AG04449 (cell line): ENCODE data around the gene TSPAN1.

Source experiments
- CTCF ChIA-PET: fragments of 350-600 bp; formaldehyde crosslinking; extraction: SDS; loops from one replicate; lab custom pipeline; 2021; ENCODE audit warnings: antibody characterized with exemption; lab: Yijun Ruan, JAX
- POLR2A ChIA-PET: fragments of 400-600, 350-600 bp; formaldehyde crosslinking; extraction: SDS; loops from one replicate; lab custom pipeline; 2020; ENCODE audit warnings: antibody characterized with exemption, inconsistent platforms; lab: Yijun Ruan, JAX
- DNase-seq: peaks from one replicate; pipeline ENCODE4 v3.0.0-alpha.2; 2010; ENCODE audit warnings: low read depth, low spot score
- H3K4me3 ChIP-seq: 2 replicates; pipeline ENCODE4 v1.5.1; 2011; ENCODE audit warnings: low read depth, mild to moderate bottlenecking, control low read depth, low read length
- CTCF ChIP-seq: IDR thresholded peaks from one replicate; pipeline ENCODE4 v1.5.1; 2011; ENCODE audit warnings: mild to moderate bottlenecking, moderate library complexity, low read length, control low read depth, inconsistent platforms; ENCODE audit not compliant: insufficient read depth; ENCODE audit errors: missing control alignments

Gene TSPAN1

DNA sequence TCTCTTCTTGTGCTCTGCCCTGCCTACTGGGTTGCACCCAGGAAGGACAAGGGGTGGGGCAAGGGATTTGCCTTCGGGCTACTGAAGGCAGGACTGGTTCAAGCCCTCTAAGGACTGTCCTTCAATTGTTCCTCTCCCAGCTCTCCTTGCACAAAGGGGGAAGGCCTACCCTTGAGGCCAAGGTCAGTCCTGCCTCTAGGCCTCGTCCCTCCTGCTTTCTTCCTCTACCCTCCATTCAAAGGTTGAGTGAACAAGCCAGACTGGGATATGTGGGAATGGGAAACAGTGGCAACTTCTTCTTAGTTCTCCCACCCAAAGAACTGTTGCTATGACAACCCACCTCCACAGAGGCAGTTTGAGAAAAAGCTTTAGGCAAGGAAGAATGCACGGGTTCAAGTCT lies 30.9 kb downstream of the TSPAN1 start:
- H3K4me3 ChIP-seq = no peak overlapping the region
- DNase-seq = no peak
- ChIA-PET CTCF (interaction anchor here (1.5 to 11.3 kb wide), 2 partner anchors 18 to 170 kb away, joined by 4 to 102 read pairs; no protein-coding TSS in a partner anchor), POLR2A (interaction anchor here (0.6 kb wide), 1 partner anchor 14 kb away, joined by 3 read pairs; no protein-coding TSS in a partner anchor)
- TF ChIP-seq CTCF = no peak

- POLR2A ChIA-PET = interaction anchor here (0.6 kb wide), 1 partner anchor 13 kb away, joined by 3 read pairs; no protein-coding TSS in a partner anchor
Observed at GRCh38 chr1:46206399-46206798, 31.5 kb downstream of the TSPAN1 start.

GRCh38 chr1:46210561-46210960 lies 35.7 kb downstream of the TSPAN1 start:
- ChIA-PET CTCF (interaction anchor here (1.0 to 6.3 kb wide), 2 partner anchors 11 to 12 kb away, joined by 3 to 72 read pairs; no protein-coding TSS in a partner anchor), POLR2A (no interaction called here)

More at GRCh38 chr1:46206399-46206798, 31.5 kb downstream of the TSPAN1 start:
- DNase-seq = no peak
- H3K4me3 ChIP-seq = no peak overlapping the region
- CTCF ChIA-PET = interaction anchor here (1.0 to 11.3 kb wide), 3 partner anchors 17 to 170 kb away, joined by 3 to 102 read pairs (median 4); no protein-coding TSS in a partner anchor
- no peak for TF ChIP-seq CTCF

DNA sequence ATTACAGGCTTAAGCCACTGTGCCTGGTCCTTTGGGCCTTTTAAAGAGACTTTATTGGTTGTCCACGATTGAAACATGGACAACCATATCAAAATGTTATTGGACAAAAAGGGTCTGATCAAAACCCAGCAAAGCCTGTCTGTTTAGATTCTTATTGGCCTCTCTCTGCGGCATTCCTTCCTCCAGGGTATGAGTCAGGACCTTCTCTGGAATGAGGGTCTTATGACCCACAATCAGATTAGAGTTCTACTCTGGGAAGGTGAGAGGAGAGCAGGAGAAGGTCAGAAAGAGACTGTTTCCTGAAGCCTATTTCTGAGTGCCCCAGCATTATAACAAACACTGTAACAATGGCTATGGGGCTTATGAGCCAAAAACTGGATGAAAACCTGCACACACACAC lies 36.2 kb downstream of the TSPAN1 start:
- POLR2A ChIA-PET = no interaction called here
- H3K4me3 ChIP-seq = no peak overlapping the region
- no peak for TF ChIP-seq CTCF
- CTCF ChIA-PET = interaction anchor here (6.3 kb wide), 1 partner anchor 12 kb away, joined by 72 read pairs; no protein-coding TSS in a partner anchor
- DNase-seq = no peak

More at GRCh38 chr1:46210561-46210960, 35.7 kb downstream of the TSPAN1 start:
- no peak for TF ChIP-seq CTCF
- H3K4me3 ChIP-seq = no peak overlapping the region
- DNase-seq = no peak

- TF ChIP-seq CTCF = no peak
- ChIA-PET POLR2A (no interaction called here), CTCF (interaction anchor here (0.8 to 2.7 kb wide), 2 partner anchors 10 to 179 kb away, joined by 3 to 9 read pairs; no protein-coding TSS in a partner anchor)
- no peak overlapping the region for H3K4me3 ChIP-seq
- DNase-seq = no peak
Observed at GRCh38 chr1:46215504-46215903, 40.6 kb downstream of the TSPAN1 start.

DNA sequence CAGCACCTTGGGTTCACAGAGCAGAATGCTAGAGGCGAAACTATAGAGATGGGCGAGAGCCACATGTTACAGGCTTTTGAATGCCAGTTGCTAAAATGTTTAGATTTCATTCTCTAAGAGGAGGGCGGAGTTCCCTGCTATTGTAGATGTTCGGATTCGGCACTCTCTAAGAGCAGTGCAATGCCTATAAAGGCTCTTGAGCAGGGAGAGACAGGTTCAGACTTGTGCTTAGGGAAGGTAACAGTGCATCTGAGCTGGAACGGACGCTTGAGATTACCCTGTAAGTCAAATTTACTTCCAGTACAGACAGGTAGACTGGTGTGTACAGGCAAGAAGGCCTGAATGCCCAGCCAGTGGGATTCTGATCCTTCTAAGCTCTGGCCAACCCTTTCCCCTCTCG lies 43.6 kb downstream of the TSPAN1 start:
- no peak overlapping the region for H3K4me3 ChIP-seq
- no peak for TF ChIP-seq CTCF
- CTCF ChIA-PET = interaction anchor here (0.6 kb wide), 1 partner anchor 173 kb away, joined by 3 read pairs; no protein-coding TSS in a partner anchor
- no peak for DNase-seq
- POLR2A ChIA-PET = no interaction called here
